ENCODE measurements around the gene KRTAP5-4. TPM values are rescaled to one million over a fixed set of nuclear protein-coding genes. Genes with fewer than 3 reads are reported as not detected.

Gene KRTAP5-4
- total RNA-seq, 4 donors from 2014 or later, result not detected

GRCh38 chr11:1628506-1629325, 6.8 kb upstream of the KRTAP5-4 start:
- H3K9me3 ChIP-seq, result no peaks in the 10 kb centered on the region
- TF ChIP-seq POLR2A (IDR thresholded peaks at IDR 0.05), result no peak
- peak; percentile 50 to 61 (median 58) for TF ChIP-seq CTCF (IDR thresholded peaks at IDR 0.05)
- H3K36me3 ChIP-seq, result no peaks in the 10 kb centered on the region
- H3K27ac ChIP-seq, result no peak overlapping the region
- no peaks in the 10 kb centered on the region for H3K27me3 ChIP-seq
- no peak overlapping the region for H3K4me3 ChIP-seq
- no peaks in the 10 kb centered on the region for H3K4me1 ChIP-seq
- intact Hi-C loops (cut with DNase I; ENCODE audit: low total_unique reads), result no loop called here
- DNase-seq, result no peak

- H3K27me3 ChIP-seq, result no peaks in the 10 kb centered on the region
- DNase-seq, result no peak
- no peaks in the 10 kb centered on the region for H3K9me3 ChIP-seq
- H3K27ac ChIP-seq, result no peak overlapping the region
- H3K4me1 ChIP-seq, result no peaks in the 10 kb centered on the region
- TF ChIP-seq CTCF (IDR thresholded peaks at IDR 0.05) (no peak), POLR2A (IDR thresholded peaks at IDR 0.05) (no peak)
- intact Hi-C loops (cut with DNase I; ENCODE audit: low total_unique reads), result no loop called here
- H3K36me3 ChIP-seq, result no peaks in the 10 kb centered on the region
- H3K4me3 ChIP-seq, result no peak overlapping the region
Measured at GRCh38 chr11:1625541-1625940, 3.6 kb upstream of the KRTAP5-4 start.

GRCh38 chr11:1624621-1625020, 2.7 kb upstream of the KRTAP5-4 start:
- DNase-seq, result no peak
- intact Hi-C loops (cut with DNase I; ENCODE audit: low total_unique reads), result no loop called here

GRCh38 chr11:1623716-1624115, 1.8 kb upstream of the KRTAP5-4 start:
- Histone ChIP-seq H3K9me3 (no peaks in the 10 kb centered on the region), H3K4me1 (no peaks in the 10 kb centered on the region), H3K27me3 (no peaks in the 10 kb centered on the region), H3K27ac (no peak overlapping the region), H3K4me3 (no peak overlapping the region), H3K36me3 (no peaks in the 10 kb centered on the region)
- no peak for DNase-seq
- TF ChIP-seq POLR2A (IDR thresholded peaks at IDR 0.05) (no peak), CTCF (IDR thresholded peaks at IDR 0.05) (no peak)
- intact Hi-C loops (cut with DNase I; ENCODE audit: low total_unique reads), result no loop called here

More at GRCh38 chr11:1624621-1625020, 2.7 kb upstream of the KRTAP5-4 start:
- no peaks in the 10 kb centered on the region for H3K4me1 ChIP-seq
- H3K36me3 ChIP-seq, result no peaks in the 10 kb centered on the region
- H3K27me3 ChIP-seq, result no peaks in the 10 kb centered on the region
- no peak overlapping the region for H3K27ac ChIP-seq
- H3K4me3 ChIP-seq, result no peak overlapping the region
- TF ChIP-seq POLR2A (IDR thresholded peaks at IDR 0.05) (no peak), CTCF (IDR thresholded peaks at IDR 0.05) (no peak)
- H3K9me3 ChIP-seq, result no peaks in the 10 kb centered on the region

GRCh38 chr11:1619449-1619848, 2.5 kb downstream of the KRTAP5-4 start:
- Histone ChIP-seq H3K4me1 (no peaks in the 10 kb centered on the region), H3K27ac (no peak overlapping the region), H3K27me3 (no peaks in the 10 kb centered on the region), H3K36me3 (no peaks in the 10 kb centered on the region), H3K9me3 (no peaks in the 10 kb centered on the region), H3K4me3 (no peak overlapping the region)
- DNase-seq, result no peak
- TF ChIP-seq CTCF (IDR thresholded peaks at IDR 0.05), result no peak
- no peak for TF ChIP-seq POLR2A (IDR thresholded peaks at IDR 0.05)
- intact Hi-C loops (cut with DNase I; ENCODE audit: low total_unique reads), result no loop called here
